Endometrium (tissue), 2 donors: Measurements from ENCODE around the gene JPT2.
"Not testable (repeated sequence)": the region's sequence is repeated elsewhere in the genome, so short reads cannot be mapped to it uniquely, and the experiment has no call there.

Source experiments
- FAIRE-seq: peaks from 2 replicates; lab custom pipeline; 2012; peaks lifted over from hg19 to GRCh38; lab: Jason Lieb, UNC
- donor health status: control.
- donor health status: control.

Gene JPT2

DNA sequence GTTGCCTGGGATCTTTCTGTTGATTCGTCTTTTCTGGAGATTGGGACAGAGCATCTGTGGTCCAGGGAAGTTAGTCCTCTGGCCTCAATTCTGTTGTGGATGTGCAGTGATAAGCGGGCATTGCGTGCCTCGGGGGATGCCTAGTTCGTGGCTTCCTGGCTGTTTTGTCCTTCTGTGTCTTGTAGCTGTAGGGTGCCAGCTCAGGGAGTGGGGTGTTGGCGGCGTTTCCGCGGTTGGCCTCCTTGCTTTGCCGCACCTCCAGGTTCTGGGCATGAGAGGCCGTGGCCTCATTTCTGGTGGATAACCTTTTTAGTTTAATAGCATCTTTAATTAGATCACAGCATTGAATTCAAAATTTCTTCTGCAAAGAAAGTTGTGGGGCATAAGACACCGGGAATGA, 1.4 kb upstream of the JPT2 start:
- no peak for FAIRE-seq

DNA sequence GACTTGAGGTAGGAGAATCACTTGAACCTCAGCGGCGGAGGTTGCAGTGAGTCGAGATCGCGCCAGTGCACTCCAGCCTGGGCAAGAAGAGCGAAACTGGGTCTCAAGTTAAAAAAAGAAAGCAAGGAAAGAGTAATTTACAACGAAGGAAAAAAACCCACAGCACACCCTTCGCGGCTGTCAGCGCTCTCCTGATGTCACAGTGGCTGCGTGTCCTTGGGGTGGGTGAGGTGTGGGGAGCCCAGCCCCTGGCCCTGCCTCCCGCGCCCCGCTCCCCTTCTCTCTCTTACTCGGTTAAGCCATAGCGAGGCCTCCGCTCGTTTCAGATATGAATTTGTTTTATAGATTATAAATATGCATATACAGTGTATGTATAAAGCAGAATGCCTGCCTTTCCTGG, 740 bp upstream of the JPT2 start:
- no peak for FAIRE-seq

DNA sequence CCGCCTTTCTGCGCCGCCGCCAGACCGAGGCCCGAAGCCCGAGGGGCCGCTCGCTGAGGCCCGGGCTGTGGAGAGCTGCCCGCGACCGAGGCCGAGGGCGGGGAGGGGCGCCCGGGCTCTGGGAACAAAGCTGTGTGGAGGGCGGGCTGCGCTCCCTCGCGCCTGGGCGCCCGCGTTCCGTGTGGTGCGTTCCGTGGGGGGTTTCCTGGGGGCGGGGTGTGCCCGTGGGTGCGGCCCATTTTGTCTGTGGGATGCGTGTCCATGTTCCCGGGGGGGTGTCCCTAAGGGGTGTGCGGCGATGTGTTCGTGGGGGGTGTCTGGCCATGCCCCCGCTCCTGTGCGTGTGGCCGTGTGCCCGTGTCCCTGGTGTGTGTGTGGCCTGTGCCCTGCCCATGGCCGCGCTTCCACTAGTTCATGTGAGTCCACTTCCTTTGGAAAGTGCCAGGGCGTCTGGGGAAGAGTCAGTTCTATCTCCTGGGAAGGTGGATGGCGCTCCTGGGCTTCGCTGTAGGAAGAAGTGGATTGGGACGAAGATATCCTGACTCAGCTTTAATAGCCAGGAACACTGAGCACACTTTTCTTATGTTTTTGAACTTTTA, 520 bp downstream of the JPT2 start:
- FAIRE-seq: no peak

DNA sequence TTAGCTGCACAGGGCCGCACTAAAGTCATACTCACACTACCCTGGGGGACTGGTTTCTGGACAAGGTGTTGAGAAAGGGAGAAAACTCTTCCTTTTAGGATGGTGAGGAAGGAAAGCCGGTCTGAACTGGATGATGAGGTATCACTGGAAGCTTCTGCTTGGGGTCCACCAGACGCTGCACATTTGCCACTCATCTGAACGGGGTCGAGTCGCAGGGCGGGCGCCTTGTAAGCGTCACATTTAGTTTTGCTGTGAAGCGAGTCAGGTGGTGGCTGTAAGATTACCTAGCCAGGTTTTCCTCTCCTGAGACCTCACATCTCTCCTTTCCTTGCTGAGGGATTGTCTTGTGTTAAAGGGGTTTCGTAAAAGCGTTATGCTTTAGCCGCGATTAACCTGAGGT, 2.3 kb downstream of the JPT2 start:
- FAIRE-seq: no peak

DNA sequence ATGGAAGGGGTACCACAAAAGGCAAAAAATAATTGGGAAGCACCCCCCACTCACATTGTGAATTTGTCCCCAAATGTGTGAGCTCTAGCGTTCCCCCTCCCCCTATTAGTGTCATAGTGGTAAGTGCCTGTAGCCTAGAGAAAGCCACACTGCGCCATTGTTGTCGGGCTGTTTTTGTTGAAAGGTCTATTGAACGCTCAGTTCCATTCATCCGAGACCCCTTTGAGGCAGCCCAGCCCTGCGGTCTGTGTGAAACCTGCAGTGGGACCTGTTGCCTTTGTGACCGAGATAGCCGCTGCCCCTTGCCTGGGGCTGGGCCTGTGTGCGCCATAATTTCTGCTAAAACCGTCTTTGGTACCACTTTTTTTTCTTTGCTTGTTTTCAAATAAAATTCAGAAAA, 3.0 kb downstream of the JPT2 start:
- FAIRE-seq: no peak

DNA sequence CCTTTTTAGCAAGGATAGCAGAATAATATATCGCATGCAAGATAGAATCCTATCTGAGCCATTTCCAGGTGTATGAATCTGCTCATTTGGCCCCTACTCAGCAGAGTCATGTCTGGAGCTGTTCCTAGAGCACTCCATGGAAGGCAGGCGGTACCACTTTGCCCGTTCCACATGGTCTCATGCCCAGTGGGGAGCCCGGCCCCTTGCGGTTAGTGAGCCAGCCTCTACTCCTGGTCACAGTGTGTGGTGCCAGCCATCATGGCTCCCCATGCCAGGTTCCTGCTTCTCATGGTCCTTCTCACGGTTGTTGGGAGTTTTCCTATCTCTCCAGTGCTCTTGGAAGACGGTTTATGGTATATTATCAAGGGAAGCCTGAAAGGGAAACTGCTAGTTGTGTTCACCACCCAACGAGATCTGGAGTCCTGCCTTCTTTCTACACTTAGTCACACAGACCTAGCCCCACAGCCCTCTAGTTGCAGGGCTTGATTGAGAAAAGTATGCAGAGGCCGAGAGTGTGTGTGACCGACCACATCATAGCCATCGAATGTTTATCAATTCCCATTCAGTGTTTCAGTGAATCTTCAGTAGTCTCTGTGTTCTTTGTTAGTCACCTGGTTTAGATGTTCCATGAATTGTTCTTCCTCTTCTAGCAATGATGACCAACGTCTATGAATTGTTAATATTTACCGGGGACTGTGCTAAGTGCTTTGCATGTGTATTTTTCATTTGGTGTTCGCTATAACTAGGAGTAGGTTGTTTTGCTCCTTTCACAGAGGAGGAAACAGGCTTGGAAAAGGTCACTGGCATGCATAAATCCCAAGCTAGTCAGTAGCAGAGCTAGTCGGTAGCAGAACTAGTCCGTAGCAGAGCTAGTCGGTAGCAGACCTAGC, 9.6 kb downstream of the JPT2 start:
- FAIRE-seq: no peak

DNA sequence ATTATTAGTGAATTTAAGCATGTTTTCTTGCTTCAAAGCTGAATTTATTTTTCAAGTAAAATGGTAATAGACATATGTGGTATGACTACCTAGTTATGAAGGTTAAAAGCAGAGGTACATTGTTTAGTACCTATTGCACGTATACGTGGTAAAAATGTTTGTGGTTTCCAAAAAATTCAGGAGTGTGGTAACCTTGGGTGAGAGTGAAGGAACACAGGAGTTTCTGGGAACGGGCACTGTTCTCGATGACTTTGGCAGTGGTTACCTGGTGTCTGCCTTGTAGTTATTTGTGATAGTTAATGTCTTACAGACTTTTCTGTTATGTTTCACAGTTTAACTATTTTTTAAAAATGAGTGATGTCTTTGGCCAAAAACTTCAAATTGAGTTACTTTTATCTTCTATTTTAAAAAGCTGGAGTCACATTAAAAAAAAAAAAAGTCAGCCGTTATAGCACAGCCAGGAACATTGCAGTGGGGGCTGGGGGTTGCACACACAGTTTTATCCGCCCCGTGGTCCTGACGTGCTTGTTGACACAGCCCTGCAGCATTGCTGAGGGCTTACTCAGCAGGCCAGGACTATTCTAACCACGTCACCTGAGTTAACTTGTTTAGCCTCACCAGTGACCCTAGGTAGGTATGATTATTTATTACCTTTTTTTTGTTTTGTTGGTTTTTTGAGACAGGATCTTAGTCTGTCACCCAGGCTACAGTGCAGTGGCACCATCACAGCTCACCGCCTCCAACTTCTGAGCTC, 10.9 kb downstream of the JPT2 start:
- FAIRE-seq: no peak

DNA sequence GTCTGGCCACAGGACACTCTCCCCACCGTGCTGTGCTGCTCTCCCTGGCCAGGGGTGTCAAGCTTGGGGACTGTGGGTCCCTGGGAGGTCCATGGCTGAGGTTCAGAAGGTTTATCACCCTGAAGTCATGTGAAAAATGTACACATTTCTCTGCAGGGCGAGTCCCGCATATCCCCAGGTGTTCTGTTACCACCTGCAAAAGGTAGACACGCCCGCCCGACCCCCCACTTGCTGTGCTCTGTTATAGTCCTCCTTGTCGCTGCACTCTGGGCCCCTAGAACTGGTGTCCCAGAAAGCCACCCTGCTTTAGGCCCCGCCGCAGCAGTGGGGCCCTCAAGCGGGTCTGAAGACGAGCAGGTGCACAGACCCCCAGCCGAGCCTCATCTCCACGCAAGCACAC, 11.8 kb downstream of the JPT2 start:
- FAIRE-seq: no peak

DNA sequence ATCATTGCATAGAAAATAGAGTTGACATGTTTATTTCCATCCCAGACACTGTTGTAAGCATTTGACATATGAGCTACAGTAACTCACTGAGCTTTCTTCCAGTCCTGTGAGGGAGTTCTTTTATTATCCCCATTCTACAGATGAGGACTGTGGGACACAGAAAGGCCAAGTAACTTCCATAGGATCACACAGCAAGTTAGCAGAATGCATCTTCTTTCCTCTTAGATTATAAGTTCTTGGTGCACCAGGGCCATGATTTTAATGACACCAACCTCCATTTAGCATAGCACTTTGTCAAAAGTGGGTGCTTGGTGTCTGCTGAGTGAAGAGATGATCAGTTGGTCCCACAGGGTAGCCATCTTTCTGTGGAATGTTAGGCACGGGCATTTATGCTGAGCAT, 12.7 kb downstream of the JPT2 start:
- FAIRE-seq: no peak

DNA sequence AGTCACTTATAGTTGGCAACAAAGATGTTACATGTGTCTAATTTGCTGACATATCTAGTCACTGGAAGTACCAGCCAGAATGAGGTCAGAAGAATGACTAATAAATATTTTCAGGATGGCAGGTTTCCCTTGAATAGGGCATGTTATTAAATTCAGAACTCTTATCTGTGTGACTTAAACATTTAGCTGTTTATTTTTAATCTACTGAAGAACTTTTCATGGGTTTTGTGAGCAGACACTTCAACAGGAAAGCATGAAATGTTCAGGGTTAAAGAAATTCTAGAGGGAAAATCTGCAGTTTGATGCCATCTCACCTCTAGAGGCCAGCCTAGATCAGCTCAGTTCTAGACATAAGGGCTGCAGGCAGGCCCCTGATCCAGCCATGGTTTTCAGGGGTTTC, 13.2 kb downstream of the JPT2 start:
- FAIRE-seq: no peak

DNA sequence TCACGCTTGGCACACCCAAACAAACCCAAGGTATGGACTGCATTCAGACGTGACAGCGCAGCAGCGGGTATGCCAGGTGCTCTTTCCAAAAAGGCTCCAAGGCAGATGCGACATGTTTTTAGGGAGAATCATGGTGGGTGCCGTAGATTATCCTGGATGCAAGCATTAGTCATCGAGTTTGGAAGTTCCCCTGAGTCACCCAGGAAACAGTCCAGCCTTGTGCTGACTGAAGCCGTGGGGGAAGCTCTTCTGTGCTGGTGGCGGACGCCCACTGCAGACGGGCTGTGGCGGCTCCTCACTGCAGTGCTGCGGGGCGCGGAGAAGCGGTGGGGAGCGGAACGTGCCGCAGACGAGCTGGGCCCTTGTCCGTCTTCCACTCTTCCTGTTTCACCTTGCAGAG, 13.9 kb downstream of the JPT2 start:
- no peak for FAIRE-seq

DNA sequence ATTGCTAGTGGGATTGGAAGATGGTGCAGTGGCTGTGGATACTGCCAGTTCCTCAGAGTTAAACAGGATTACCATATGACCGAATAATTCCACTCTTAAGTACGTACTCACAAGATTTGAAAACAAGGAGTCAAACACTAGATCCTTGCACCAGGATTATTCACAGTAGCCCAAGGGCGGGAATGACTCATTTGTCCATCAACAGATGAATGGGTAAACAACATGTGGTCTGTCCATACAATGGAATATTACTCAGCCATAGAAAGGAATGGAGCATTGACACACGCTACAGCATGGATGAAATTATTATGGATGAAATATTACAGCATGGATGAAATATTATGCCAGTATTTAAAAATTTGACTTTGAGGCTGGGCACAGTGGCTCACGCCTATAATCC, 18.8 kb downstream of the JPT2 start:
- no peak for FAIRE-seq

DNA sequence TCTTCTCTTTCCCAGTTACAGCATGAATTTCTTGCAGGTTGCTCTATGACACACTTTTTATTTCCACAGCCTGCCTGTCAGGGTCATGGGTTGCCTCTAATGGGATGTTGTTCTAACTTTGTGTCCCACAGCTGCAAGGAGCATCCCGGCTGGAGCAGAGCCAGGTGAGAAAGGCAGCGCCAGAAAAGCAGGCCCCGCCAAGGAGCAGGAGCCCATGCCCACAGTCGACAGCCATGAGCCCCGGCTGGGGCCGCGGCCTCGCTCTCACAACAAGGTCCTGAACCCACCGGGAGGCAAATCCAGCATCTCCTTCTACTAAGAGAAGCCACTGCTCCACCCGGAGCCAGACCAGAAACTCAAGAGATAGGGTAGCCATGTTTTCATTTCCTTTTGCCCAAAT, 20.6 kb downstream of the JPT2 start:
- no peak for FAIRE-seq

DNA sequence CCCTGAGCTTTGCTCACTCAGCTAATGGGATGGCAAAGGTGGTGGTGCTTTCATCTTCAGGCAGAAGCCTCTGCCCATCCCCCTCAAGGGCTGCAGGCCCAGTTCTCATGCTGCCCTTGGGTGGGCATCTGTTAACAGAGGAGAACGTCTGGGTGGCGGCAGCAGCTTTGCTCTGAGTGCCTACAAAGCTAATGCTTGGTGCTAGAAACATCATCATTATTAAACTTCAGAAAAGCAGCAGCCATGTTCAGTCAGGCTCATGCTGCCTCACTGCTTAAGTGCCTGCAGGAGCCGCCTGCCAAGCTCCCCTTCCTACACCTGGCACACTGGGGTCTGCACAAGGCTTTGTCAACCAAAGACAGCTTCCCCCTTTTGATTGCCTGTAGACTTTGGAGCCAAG, 22.2 kb downstream of the JPT2 start:
- no peak for FAIRE-seq

DNA sequence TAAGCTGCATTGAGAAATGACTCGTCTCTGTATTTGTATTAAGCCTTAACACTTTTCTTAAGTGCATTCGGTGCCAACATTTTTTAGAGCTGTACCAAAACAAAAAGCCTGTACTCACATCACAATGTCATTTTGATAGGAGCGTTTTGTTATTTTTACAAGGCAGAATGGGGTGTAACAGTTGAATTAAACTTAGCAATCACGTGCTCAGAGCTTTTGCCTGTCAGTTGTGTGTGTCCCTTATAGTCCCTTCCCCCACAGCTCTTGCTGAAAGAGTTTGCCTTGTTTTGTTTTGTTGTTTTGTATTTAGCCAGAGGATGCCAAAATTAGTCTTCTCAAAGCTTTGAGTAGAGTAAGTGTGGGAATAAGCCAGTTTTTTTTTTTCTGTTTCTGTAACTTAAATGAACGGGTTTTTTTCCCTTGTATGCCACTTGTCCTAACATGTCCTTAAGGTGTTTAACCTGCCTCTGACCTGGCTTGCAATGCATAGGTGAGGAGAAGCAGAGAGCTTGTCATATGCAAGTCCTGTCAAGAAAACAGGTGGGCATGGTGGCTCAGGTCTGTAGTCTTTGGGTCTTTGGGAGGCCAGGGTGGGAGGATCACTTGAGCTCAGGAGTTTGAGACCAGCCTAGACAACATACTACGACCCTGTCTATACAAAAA, 23.3 kb downstream of the JPT2 start:
- FAIRE-seq: no peak

DNA sequence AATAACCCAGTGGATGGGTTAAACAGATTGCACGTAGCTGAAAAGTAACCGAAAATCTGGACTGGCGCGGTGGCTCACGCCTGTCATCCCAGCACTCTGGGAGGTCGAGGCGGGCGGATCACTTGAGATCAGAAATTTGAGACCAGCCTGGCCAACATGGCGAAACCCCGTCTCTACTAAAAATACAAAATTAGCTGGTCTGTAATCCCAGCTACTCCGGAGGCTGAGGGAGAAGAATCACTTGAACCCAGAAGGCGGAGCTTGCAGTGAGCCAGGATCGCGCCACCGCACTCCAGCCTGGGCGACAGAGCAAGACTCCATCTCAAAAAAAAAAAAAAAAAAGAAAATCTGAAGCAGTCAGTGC, 27.2 kb downstream of the JPT2 start:
- FAIRE-seq: not testable (repeated sequence)

DNA sequence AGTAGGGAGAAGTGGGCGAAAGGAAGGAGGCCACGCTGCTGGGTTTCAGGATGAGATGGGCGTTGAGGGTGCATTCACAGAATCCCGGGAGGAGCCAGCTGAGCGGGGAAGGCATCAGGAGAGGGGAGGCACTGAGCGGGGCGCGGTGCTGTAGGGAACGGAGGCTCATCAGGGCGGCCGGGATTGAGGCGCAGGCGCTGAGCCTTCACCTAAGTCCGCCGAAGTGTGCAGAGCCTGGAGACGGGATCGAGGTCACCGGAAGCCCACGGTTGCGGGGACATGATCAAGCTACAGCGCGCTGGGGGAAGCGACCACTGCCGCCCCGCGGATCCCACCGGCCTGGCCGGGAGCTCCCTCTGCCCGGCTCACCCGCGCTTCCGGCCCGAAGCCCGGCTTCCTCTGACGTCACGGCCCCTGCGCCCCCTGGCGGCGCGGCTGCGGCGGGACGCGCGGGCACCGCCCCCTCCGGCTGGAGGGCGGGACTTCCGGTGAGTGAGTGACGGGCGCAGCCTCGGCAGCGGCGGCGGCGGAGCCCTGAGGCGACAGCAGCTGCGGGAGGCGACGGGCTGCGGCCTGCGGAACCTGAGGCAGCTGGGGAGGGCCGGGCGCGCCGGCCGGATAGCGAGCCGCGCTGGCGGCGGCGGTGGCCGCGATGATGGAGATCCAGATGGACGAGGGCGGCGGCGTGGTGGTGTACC, 27.8 kb downstream of the JPT2 start, which contains the start of gene MAPK8IP3:
Gene MAPK8IP3 (plus strand): TSS at position 508 of the 698 bp plus-strand sequence. CDS start 145 bp downstream, at position 653.
- FAIRE-seq: no peak

DNA sequence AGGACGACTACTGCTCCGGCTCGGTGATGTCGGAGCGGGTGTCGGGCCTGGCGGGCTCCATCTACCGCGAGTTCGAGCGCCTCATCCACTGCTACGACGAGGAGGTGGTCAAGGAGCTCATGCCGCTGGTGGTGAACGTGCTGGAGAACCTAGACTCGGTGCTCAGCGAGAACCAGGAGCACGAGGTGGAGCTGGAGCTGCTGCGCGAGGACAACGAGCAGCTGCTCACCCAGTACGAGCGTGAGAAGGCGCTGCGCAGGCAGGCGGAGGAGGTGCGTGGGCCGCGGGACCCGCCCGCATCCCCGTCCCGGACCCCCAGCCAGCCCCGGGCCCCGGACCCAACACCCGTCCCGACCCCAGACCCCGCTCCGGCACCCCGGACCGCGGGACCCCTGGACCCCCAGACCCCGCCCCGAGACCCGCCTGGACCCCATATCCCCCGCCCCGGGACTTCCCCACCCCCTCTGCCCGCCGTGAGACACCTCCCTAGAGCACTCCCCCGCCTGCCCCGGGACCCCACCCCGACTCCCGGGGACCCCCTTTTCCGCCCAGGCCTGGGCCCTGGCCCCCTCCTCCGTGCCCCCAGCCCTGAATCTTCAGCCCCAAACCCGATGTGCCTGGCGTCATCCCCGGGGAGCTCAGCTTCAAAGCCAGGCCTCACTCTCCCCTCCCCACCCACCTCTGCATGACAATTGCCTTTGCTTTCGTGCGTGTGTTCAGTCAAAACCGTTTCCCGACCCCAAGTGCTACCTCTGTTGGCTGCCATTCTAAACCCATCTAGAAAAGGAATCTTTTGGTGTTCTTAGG, 28.5 kb downstream of the JPT2 start:
- no peak for FAIRE-seq

DNA sequence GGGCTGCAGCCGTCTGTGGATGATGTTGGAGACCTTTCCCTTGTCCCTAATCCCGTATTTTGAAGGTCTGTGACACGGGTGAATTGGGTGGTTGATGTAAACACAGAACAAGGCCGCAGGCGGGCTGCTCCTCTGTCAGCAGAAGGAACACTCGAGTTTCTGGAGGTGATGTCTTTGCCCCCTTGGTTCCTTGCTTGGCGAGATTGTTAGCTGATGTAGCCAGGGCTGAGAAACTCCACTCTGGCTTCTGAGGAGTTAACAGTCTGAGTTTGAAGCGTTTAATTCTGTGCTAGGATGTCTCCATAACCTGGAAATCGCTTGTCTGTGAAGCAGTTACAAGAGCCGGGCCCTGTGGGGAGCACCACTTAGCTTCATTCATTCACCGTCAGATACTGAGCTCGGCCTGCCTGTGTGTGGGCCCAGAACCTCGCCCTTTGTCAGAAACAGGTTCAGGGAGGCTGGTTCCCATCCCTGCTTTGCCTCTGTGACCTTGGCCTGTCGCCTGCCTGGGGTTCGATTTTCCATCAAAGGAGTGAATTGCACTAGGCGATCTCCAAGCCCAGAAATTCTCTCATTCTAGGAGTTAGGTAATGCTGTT, 29.2 kb downstream of the JPT2 start:
- FAIRE-seq: no peak

DNA sequence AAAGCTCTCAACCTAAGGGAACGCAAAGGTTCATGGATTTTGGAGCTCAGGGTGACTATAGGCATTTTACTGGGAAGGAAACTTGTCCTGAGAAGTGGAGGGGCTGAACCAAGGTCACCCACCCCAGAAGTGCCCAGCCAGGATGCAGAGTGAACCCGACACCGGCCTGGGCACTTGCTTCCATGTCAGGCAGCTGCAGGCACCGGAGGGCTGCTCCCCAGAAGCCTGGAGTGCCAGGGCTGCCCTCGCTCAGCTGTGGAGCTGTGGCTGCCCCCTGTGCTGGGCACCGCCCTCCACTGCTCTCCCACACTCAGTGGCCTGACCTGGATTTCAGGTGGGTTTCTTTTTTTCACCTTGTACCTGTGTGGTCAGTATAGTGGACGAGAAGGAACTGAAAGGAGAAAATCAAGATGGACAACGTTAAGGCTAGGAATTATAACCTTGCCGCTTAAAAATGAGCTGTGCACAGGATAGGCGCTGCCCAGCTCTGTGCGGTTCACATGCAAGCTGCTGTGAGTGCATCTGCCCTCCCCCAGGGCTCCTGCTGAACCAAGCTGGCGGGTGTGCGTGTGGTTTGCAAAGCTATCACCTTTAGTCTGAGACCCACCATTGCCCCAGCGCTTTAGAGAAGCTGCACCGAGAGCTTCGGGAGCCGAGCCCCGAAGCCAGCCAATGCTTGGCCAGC, 30.1 kb downstream of the JPT2 start:
- FAIRE-seq: no peak
